K562 (cell line): ENCODE measurements around the gene ATP2A3. TPM values are rescaled to one million over a fixed set of nuclear protein-coding genes. Genes with fewer than 3 reads are reported as not detected.

Experiments used
- ATAC-seq: fragments of 200-7000 bp; cut with Tn5 transposase; 3 replicates; pipeline ENCODE4 v1.9.1; 2020; ENCODE audit warnings: moderate library complexity
- BruUV-seq: library from RNA; stranded (reverse); fragments of 400-500 nt; replicated peaks from 2 replicates; lab custom pipeline; 2021; lab: Mats Ljungman, UMichigan
- CTCF ChIA-PET: fragments of 300-600 bp; formaldehyde crosslinking; extraction: SDS; loops from one replicate; lab custom pipeline; 2021; ENCODE audit warnings: low intra/inter-chr PET ratio; lab: Yijun Ruan, JAX
- POLR2A ChIA-PET: fragments of 300-600, 350-650 bp; sonication (Branson Sonifier 250); formaldehyde crosslinking; extraction: SDS; loops from one replicate; lab custom pipeline; 2021; ENCODE audit warnings: antibody characterized with exemption, inconsistent platforms; lab: Yijun Ruan, JAX
- DNase-seq, 4 experiments: peaks; one replicate each; pipeline versions ENCODE4 v3.0.0 to v3.0.0-alpha.2; 2011 to 2018; ENCODE audit warnings: low spot score in 3 of 4, mixed read lengths in 3 of 4; ENCODE audit errors: extremely low read depth in 1 of 4
- FAIRE-seq: peaks from 2 replicates; lab custom pipeline; 2011; peaks lifted over from hg19 to GRCh38; lab: Jason Lieb, UNC
- H2AFZ ChIP-seq: 2 replicates; pipeline ENCODE4 v1.6.0; 2011; ENCODE audit warnings: low read depth, low read length, control low read depth, inconsistent platforms
- H3K27ac ChIP-seq: fragments of 200-600 bp; 3 replicates; pipeline ENCODE4 v1.8.0; 2011; ENCODE audit warnings: low read depth, mild to moderate bottlenecking, control low read depth, inconsistent platforms, low read length, moderate library complexity, mixed read lengths; ENCODE audit errors: extremely low read depth
- H3K27me3 ChIP-seq, 2 experiments: fragments of 300-600 bp in 1 of 2; 2 replicates in 1 of 2; 3 replicates in 1 of 2; pipeline versions ENCODE4 v1.6.0 to v1.8.0; 2011; ENCODE audit warnings: inconsistent platforms in 2 of 2, low read length in 2 of 2, mild to moderate bottlenecking in 1 of 2, mixed read lengths in 1 of 2, moderate library complexity in 1 of 2; ENCODE audit not compliant: control insufficient read depth in 2 of 2, insufficient read depth in 2 of 2
- H3K36me3 ChIP-seq: fragments of 300-600 bp; 3 replicates; pipeline ENCODE4 v1.8.0; 2011; ENCODE audit warnings: mild to moderate bottlenecking, low read length, inconsistent platforms; ENCODE audit not compliant: control insufficient read depth, insufficient read depth
- H3K4me1 ChIP-seq, 2 experiments: fragments of 200-600 bp in 1 of 2; replicated peaks in 1 of 2; 2 replicates in 1 of 2; 3 replicates in 1 of 2; pipeline versions ENCODE4 v1.5.1 to v1.8.0; 2011; ENCODE audit warnings: inconsistent platforms in 2 of 2, low read length in 2 of 2, mild to moderate bottlenecking in 1 of 2, mixed read lengths in 1 of 2, moderate library complexity in 1 of 2; ENCODE audit not compliant: control insufficient read depth in 2 of 2, insufficient read depth in 2 of 2
- H3K4me2 ChIP-seq: 2 replicates; pipeline ENCODE4 v1.6.1; 2011; ENCODE audit warnings: low read length, control low read depth, inconsistent platforms, mixed read lengths; ENCODE audit not compliant: insufficient read depth
- H3K4me3 ChIP-seq: fragments of 200-600 bp; sonication (generic), shearing (Covaris generic); 2 replicates; pipeline ENCODE4 v1.5.1; 2016; ENCODE audit warnings: control low read depth, inconsistent platforms
- H3K79me2 ChIP-seq: fragments of 200-600 bp; 3 replicates; pipeline ENCODE4 v1.8.0; 2011; ENCODE audit warnings: low read length, inconsistent platforms; ENCODE audit not compliant: control insufficient read depth, insufficient read depth
- H3K9ac ChIP-seq, 2 experiments: 2 replicates each; pipeline versions ENCODE4 v1.6.0 to v1.6.1; 2011; ENCODE audit warnings: low read depth in 2 of 2, low read length in 2 of 2, control low read depth in 1 of 2, inconsistent platforms in 1 of 2, mild to moderate bottlenecking in 1 of 2, mixed read lengths in 1 of 2; ENCODE audit not compliant: insufficient read depth in 1 of 2
- H3K9me1 ChIP-seq: one replicate; pipeline ENCODE4 v1.6.0; 2011; ENCODE audit warnings: inconsistent platforms, mild to moderate bottlenecking, low read length, moderate library complexity; ENCODE audit not compliant: control insufficient read depth, insufficient read depth
- H3K9me3 ChIP-seq: replicated peaks from 2 replicates; pipeline ENCODE4 v1.5.1; 2011; ENCODE audit warnings: low read depth, low read length, inconsistent platforms; ENCODE audit not compliant: control insufficient read depth, insufficient read depth
- H4K20me1 ChIP-seq: replicated peaks from 2 replicates; pipeline ENCODE4 v1.6.1; 2011; ENCODE audit warnings: low read length, inconsistent platforms, mixed read lengths; ENCODE audit not compliant: control insufficient read depth, insufficient read depth
- POLR2G ChIP-seq: fragments of 200-400 bp; formaldehyde crosslinking; IDR thresholded peaks from 2 replicates; pipeline ENCODE4 v1.6.1; 2017; ENCODE audit warnings: low read depth, mild to moderate bottlenecking, antibody characterized with exemption, low read length, moderate library complexity
- SNRNP70 ChIP-seq: fragments of 200-400 bp; formaldehyde crosslinking; optimal IDR thresholded peaks from 2 replicates; pipeline ENCODE3; 2017; ENCODE audit warnings: low read depth, low read length
- ZC3H8 ChIP-seq: fragments of 450-650 bp; IDR thresholded peaks from 2 replicates; pipeline ENCODE4 v1.6.1; 2017
- WGBS: fragments of 100-300 bp; shearing (Covaris generic); methylation state at CpG from one replicate; pipeline ENCODE4 v1.1.6; 2016; ENCODE audit warnings: low coverage, mixed read lengths; ENCODE audit not compliant: insufficient coverage; ENCODE audit errors: missing lambda C conversion rate; 5-methylcytosine and 5-hydroxymethylcytosine counted together
- in situ Hi-C: fragments of 300-500 bp; cut with MboI; formaldehyde crosslinking; loops from 4 replicates; pipeline ENCODE4 v1.15.0; 2018; ENCODE audit warnings: inconsistent platforms, mixed read lengths
- intact Hi-C: fragments of 100-400 bp; cut with micrococcal nuclease; formaldehyde crosslinking; loops from 2 replicates; pipeline ENCODE4 v1.14.2; 2022
- polyA plus RNA-seq, 8 experiments: library from polyadenylated mRNA; depleted of rRNA in 4 of 8; stranded (reverse) in 5 of 8; unstranded in 3 of 8; fragments of >200 nt; fragmentation: Nextera tagmentation in 2 of 8; fragmentation: Illumina TruSeq in 1 of 8; extraction: Ambion mirVana in 2 of 8; extraction: Trizol in 1 of 8; gene quantifications; 2 replicates each; pipeline versions ENCODE4 v1.2.1 to v1.2.3, GENCODE V29; 2011 to 2014; ENCODE audit warnings: inconsistent platforms in 1 of 8, missing spikeins in 1 of 8
- total RNA-seq, 7 experiments: library from RNA; depleted of rRNA in 6 of 7; stranded (reverse); fragments of >200 nt in 6 of 7; fragmentation: Illumina TruSeq in 2 of 7; extraction: Trizol in 2 of 7; gene quantifications; 2 replicates each; pipeline versions ENCODE4 v1.2.1 to v1.2.3, GENCODE V29; 2011 to 2021; ENCODE audit warnings: low replicate concordance in 1 of 7
- TF ChIP-seq, protein P1 (sequence below): sonication (generic); formaldehyde crosslinking; IDR thresholded peaks from 2 replicates; pipeline ENCODE4 v1.8.1; 2023; ENCODE audit warnings: mild to moderate bottlenecking, missing genetic modification reagents
- TF ChIP-seq, protein P2 (sequence below): fragments of 250-450 bp; sonication (Bioruptor Pico); IDR thresholded peaks from 2 replicates; pipeline ENCODE4 v1.5.0; 2021; ENCODE audit warnings: mild to moderate bottlenecking, moderate library complexity
- TF ChIP-seq, protein P3 (sequence below): fragments of 250-450 bp; sonication (Bioruptor Pico); IDR thresholded peaks from 2 replicates; pipeline ENCODE4 v1.8.0; 2021; ENCODE audit warnings: moderate library complexity, mild to moderate bottlenecking, inconsistent platforms
- TF ChIP-seq, protein P4 (sequence below): sonication (generic); formaldehyde crosslinking; IDR thresholded peaks from 2 replicates; pipeline ENCODE4 v1.8.1; 2023; ENCODE audit warnings: mild to moderate bottlenecking, missing genetic modification reagents
- TF ChIP-seq, protein P5 (sequence below), 2 experiments: IDR thresholded peaks; 2 replicates each; pipeline ENCODE4 v1.6.1; 2011; ENCODE audit warnings: borderline replicate concordance in 1 of 2, control low read depth in 1 of 2, low read depth in 1 of 2, low read length in 1 of 2, mild to moderate bottlenecking in 1 of 2, mixed read lengths in 1 of 2, moderate library complexity in 1 of 2; ENCODE audit not compliant: insufficient read depth in 1 of 2, insufficient read length in 1 of 2, poor library complexity in 1 of 2, severe bottlenecking in 1 of 2; ENCODE audit errors: extremely low read depth in 1 of 2

The ATP2A3 gene
- total and polyA plus RNA-seq, 9 of the 15 experiments (the other 6 are each of a cell fraction or from before 2014, with no cell fraction given): 0.65 to 103 (median 31.3) TPM

DNA sequence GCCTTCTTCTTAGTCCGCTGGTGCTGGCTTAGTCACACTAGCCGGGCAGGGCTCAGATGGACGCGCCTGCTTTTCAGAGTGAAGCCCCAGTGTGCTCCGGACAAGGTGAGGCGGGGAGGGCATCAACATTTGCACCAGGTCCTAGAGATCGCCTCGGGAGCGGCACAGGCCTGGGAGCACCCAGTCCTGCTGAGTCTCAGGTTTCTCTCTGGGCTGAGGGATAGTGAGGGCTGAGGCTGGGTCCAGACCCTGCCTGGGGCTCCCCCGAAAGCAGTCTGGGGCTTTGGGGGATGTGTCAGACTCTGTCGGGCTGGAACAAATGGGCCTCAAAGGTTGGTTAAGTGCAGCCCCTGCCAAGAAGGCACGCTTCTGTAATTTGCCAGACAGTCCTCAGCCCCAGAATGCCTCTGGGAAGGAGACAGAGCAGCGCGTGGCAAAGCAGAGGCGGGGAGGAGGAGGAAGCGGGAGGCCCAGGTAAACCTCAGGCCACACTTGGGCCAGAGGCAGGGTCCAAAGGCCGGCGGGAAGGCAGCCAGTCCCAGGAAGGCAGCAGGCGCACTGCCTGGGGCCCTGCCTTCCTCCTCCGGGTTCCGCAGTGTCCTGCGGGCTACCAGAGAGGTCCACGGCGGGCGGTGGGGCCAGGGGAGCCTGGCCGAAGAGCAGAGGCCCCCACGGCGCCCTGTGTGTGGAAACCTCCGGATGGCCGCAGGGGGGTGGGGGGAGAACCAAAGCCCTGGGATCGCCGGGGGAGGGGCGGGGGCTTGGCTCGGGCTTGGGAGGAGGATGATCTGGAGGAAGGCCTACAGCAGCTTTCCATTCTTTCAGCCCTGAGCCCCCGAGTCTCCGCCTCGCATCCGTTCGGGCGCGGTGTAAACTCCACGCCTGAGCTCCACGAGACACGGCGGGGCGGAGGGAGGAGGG, 39.5 kb upstream of the ATP2A3 start:
- no peak overlapping the region for H3K4me3 ChIP-seq
- peak overlapping the region; percentile 93; the same call in 2 of the 3 replicates for H3K27ac ChIP-seq
- WGBS: 83% methylated on average over 19 of the region's 46 CpGs
- POLR2A ChIA-PET: interaction anchor here (0.6 to 1.0 kb wide), 4 partner anchors 16 to 1131 kb away, joined by 3 to 4 read pairs (median 4); no protein-coding TSS in a partner anchor
- ATAC-seq: no peak
- no peaks in the 10 kb centered on the region for H3K79me2 ChIP-seq
- FAIRE-seq: no peak
- H4K20me1 ChIP-seq: no peaks in the 10 kb centered on the region
- DNase-seq: peak in 2 of 4 experiments; percentile 23
- H3K4me2 ChIP-seq: no peak overlapping the region
- peaks cover 4% of the 10 kb centered on the region for H3K9me1 ChIP-seq
- H3K27me3 ChIP-seq: no peaks in the 10 kb centered on the region
- no TSS peak for BruUV-seq
- H3K4me1 ChIP-seq: peaks cover 43 to 51% of the 10 kb centered on the region in 2 experiments
- H3K9me3 ChIP-seq: no peaks in the 10 kb centered on the region
- peaks cover 27% of the 10 kb centered on the region; the same call in 2 of the 3 replicates for H3K36me3 ChIP-seq
- in situ Hi-C loops (loop anchor here (10.0 kb wide), 1 partner anchor 89 kb away; the partner anchor contains the start of gene P2RX1), intact Hi-C loops (loop anchor here (2.0 to 10.0 kb wide), 2 partner anchors 89 to 159 kb away; partner anchors contain the start of gene NCBP3)
- H3K9ac ChIP-seq: peak overlapping the region in 1 of 2 experiments; percentile 72; a peak in 2 of 4 replicates
- CTCF ChIA-PET: interaction anchor here (0.6 to 3.4 kb wide), 5 partner anchors 40 to 266 kb away, joined by 3 to 19 read pairs (median 4); partner anchors contain the start of gene ATP2A3
- H2AFZ ChIP-seq: no peak overlapping the region
- TF ChIP-seq POLR2G (peak; percentile 56; the same call in 1 of the 2 replicates), ZC3H8 (no peak), SNRNP70 (no peak)
- TF ChIP-seq, protein P1, sequence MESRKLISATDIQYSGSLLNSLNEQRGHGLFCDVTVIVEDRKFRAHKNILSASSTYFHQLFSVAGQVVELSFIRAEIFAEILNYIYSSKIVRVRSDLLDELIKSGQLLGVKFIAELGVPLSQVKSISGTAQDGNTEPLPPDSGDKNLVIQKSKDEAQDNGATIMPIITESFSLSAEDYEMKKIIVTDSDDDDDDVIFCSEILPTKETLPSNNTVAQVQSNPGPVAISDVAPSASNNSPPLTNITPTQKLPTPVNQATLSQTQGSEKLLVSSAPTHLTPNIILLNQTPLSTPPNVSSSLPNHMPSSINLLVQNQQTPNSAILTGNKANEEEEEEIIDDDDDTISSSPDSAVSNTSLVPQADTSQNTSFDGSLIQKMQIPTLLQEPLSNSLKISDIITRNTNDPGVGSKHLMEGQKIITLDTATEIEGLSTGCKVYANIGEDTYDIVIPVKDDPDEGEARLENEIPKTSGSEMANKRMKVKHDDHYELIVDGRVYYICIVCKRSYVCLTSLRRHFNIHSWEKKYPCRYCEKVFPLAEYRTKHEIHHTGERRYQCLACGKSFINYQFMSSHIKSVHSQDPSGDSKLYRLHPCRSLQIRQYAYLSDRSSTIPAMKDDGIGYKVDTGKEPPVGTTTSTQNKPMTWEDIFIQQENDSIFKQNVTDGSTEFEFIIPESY (CRISPR knock-in tag): peak; percentile 15; the same call in 1 of the 2 replicates
- TF ChIP-seq, protein P2, sequence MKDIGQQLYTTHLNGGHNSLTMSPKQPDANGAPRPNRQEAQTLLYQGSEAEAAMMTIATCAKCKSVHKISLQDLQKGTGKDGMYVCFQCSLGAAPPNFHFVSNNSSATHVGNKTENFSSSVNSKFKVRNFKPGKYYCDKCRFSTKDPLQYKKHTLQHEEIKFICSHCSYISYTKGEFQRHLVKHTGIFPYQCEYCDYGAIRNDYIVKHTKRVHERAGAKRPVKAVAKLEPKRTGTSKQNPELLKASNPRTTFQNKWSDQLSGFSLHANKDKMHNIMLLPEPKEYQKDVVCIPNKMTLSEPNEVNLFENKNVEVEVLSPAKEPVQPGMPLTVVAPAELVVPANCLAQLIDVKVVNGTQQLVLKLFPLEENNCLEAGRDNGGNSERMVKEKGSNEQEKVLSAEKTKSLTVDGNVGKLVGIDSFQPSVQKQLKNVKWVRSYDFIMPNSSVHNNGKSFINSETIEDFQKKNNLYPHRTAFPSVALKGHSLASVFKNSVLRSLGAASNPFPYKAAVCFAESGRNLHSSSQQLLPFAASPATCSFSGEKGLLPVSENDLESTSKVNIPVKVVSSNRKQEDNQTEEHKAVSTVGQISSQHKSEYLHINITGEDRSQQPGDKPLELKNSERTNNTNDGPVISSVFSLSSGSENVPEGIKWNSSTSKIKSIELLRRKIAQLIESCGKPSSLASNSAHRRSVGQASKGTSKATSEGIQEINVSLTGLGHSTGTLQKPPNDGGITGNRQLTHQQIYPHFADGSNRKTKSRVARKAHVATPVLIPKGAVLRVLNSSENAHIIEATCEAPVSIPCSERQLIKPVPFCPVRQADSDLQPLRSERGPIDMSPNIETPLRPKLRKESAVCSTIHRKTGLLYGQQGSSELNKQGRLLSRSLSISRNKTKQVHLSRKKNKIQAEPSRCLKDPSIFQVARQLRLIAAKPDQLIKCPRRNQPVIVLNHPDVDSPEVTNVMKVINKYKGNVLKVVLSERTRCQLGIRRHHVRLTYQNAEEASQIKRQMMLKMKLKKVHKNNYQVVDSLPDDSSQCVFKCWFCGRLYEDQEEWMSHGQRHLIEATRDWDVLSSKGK (CRISPR knock-in tag): no peak
- TF ChIP-seq, protein P3, sequence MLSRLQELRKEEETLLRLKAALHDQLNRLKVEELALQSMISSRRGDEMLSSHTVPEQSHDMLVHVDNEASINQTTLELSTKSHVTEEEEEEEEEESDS (CRISPR knock-in tag): no peak
- TF ChIP-seq, protein P4, sequence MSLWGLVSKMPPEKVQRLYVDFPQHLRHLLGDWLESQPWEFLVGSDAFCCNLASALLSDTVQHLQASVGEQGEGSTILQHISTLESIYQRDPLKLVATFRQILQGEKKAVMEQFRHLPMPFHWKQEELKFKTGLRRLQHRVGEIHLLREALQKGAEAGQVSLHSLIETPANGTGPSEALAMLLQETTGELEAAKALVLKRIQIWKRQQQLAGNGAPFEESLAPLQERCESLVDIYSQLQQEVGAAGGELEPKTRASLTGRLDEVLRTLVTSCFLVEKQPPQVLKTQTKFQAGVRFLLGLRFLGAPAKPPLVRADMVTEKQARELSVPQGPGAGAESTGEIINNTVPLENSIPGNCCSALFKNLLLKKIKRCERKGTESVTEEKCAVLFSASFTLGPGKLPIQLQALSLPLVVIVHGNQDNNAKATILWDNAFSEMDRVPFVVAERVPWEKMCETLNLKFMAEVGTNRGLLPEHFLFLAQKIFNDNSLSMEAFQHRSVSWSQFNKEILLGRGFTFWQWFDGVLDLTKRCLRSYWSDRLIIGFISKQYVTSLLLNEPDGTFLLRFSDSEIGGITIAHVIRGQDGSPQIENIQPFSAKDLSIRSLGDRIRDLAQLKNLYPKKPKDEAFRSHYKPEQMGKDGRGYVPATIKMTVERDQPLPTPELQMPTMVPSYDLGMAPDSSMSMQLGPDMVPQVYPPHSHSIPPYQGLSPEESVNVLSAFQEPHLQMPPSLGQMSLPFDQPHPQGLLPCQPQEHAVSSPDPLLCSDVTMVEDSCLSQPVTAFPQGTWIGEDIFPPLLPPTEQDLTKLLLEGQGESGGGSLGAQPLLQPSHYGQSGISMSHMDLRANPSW (CRISPR knock-in tag): no peak
- TF ChIP-seq, protein P5, sequence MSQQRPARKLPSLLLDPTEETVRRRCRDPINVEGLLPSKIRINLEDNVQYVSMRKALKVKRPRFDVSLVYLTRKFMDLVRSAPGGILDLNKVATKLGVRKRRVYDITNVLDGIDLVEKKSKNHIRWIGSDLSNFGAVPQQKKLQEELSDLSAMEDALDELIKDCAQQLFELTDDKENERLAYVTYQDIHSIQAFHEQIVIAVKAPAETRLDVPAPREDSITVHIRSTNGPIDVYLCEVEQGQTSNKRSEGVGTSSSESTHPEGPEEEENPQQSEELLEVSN (IDR thresholded peaks at IDR 0.05; ENCODE audit: borderline replicate concordance in 1 of 2, extremely low read depth in 1 of 2, insufficient read depth in 1 of 2, insufficient read length in 1 of 2, low read depth in 1 of 2, low read length in 1 of 2, poor library complexity in 1 of 2, severe bottlenecking in 1 of 2): peak in 1 of 2 experiments; percentile 21
